ENCODE results near the gene RTCA. TPM values are rescaled to one million over a fixed set of nuclear protein-coding genes. Genes with fewer than 3 reads are reported as not detected.

Gene RTCA
- total RNA-seq, 4 donors from 2014 or later = 6.0 to 41.9 (median 36.1) TPM

GRCh38 chr1:100308777-100309176 is 42.8 kb downstream of the RTCA start:
- 51 to 64% methylated on average over 2 of the region's 2 CpGs for WGBS, 2 donors (ENCODE audit: low coverage in 1 of 2)
- in situ Hi-C loops (cut with MboI; ENCODE audit: low pct_ligation_motif_present in 1 of 4, low pct_unique_long_range_greater_than_20kb in 1 of 4, low sequenced_read_pairs in 3 of 4) (no loop called here), intact Hi-C loops (cut with DNase I; ENCODE audit: low total_unique reads) (no loop called here)
- no peak for DNase-seq
- H3K27me3 ChIP-seq = no peaks in the 10 kb centered on the region
- H3K4me3 ChIP-seq = no peak overlapping the region
- no peaks in the 10 kb centered on the region for H3K36me3 ChIP-seq
- H3K9me3 ChIP-seq = no peaks in the 10 kb centered on the region
- TF ChIP-seq POLR2A (IDR thresholded peaks at IDR 0.05) (no peak), POLR2AphosphoS5 (IDR thresholded peaks at IDR 0.05) (no peak), EP300 (IDR thresholded peaks at IDR 0.05; ENCODE audit: low read depth) (no peak), CTCF (IDR thresholded peaks at IDR 0.05) (no peak)
- H3K4me1 ChIP-seq = no peaks in the 10 kb centered on the region
- no peak overlapping the region for H3K27ac ChIP-seq

GRCh38 chr1:100309863-100310262 is 43.8 kb downstream of the RTCA start:
- Histone ChIP-seq H3K4me1 (no peaks in the 10 kb centered on the region), H3K27me3 (no peaks in the 10 kb centered on the region), H3K9me3 (no peaks in the 10 kb centered on the region), H3K27ac (no peak overlapping the region), H3K4me3 (no peak overlapping the region), H3K36me3 (no peaks in the 10 kb centered on the region)
- in situ Hi-C loops (cut with MboI; ENCODE audit: low pct_ligation_motif_present in 1 of 4, low pct_unique_long_range_greater_than_20kb in 1 of 4, low sequenced_read_pairs in 3 of 4) (no loop called here), intact Hi-C loops (cut with DNase I; ENCODE audit: low total_unique reads) (no loop called here)
- DNase-seq = no peak
- TF ChIP-seq CTCF (IDR thresholded peaks at IDR 0.05) = no peak
- no peak for TF ChIP-seq EP300 (IDR thresholded peaks at IDR 0.05; ENCODE audit: low read depth)
- no peak for TF ChIP-seq POLR2AphosphoS5 (IDR thresholded peaks at IDR 0.05)
- no peak for TF ChIP-seq POLR2A (IDR thresholded peaks at IDR 0.05)

- Histone ChIP-seq H3K4me1 (no peaks in the 10 kb centered on the region), H3K36me3 (no peaks in the 10 kb centered on the region), H3K27me3 (no peaks in the 10 kb centered on the region), H3K4me3 (no peak overlapping the region), H3K27ac (no peak overlapping the region), H3K9me3 (no peaks in the 10 kb centered on the region)
- intact Hi-C loops (cut with DNase I; ENCODE audit: low total_unique reads) (no loop called here), in situ Hi-C loops (cut with MboI; ENCODE audit: low pct_ligation_motif_present in 1 of 4, low pct_unique_long_range_greater_than_20kb in 1 of 4, low sequenced_read_pairs in 3 of 4) (no loop called here)
- no peak for TF ChIP-seq POLR2AphosphoS5 (IDR thresholded peaks at IDR 0.05)
- no peak for TF ChIP-seq POLR2A (IDR thresholded peaks at IDR 0.05)
- TF ChIP-seq EP300 (IDR thresholded peaks at IDR 0.05; ENCODE audit: low read depth) = no peak
- TF ChIP-seq CTCF (IDR thresholded peaks at IDR 0.05) = no peak
- DNase-seq = no peak
- 26 to 54% methylated on average over 4 of the region's 4 CpGs for WGBS, 2 donors (ENCODE audit: low coverage in 1 of 2)
Observed at GRCh38 chr1:100313382-100313781, 47.4 kb downstream of the RTCA start.

GRCh38 chr1:100316622-100317021 is 50.6 kb downstream of the RTCA start:
- H3K4me1 ChIP-seq = no peaks in the 10 kb centered on the region
- H3K27me3 ChIP-seq = no peaks in the 10 kb centered on the region
- H3K27ac ChIP-seq = no peak overlapping the region
- H3K9me3 ChIP-seq = peaks cover 6 to 9% of the 10 kb centered on the region in 2 donors
- no peak for DNase-seq
- TF ChIP-seq POLR2A (IDR thresholded peaks at IDR 0.05) = no peak
- no peak for TF ChIP-seq EP300 (IDR thresholded peaks at IDR 0.05; ENCODE audit: low read depth)
- TF ChIP-seq CTCF (IDR thresholded peaks at IDR 0.05) = no peak
- TF ChIP-seq POLR2AphosphoS5 (IDR thresholded peaks at IDR 0.05) = no peak
- intact Hi-C loops (cut with DNase I; ENCODE audit: low total_unique reads) = no loop called here
- in situ Hi-C loops (cut with MboI; ENCODE audit: low pct_ligation_motif_present in 1 of 4, low pct_unique_long_range_greater_than_20kb in 1 of 4, low sequenced_read_pairs in 3 of 4) = no loop called here
- no peaks in the 10 kb centered on the region for H3K36me3 ChIP-seq
- H3K4me3 ChIP-seq = no peak overlapping the region
